ENCODE results near the gene ATP7B.

ATP7B gene

GRCh38 chr13:51945149-51945548 is 66.1 kb downstream of the ATP7B start:
- no peak for DNase-seq

- no peak for DNase-seq
Measured at GRCh38 chr13:51944428-51944827, 66.8 kb downstream of the ATP7B start.

- DNase-seq = no peak
Measured at GRCh38 chr13:51943721-51944120, 67.5 kb downstream of the ATP7B start.

GRCh38 chr13:51942189-51942588 is 69.1 kb downstream of the ATP7B start:
- no peak for DNase-seq

GRCh38 chr13:51938454-51938853 is 72.8 kb downstream of the ATP7B start:
- DNase-seq = no peak

- DNase-seq = no peak
Measured at GRCh38 chr13:51937320-51938290, 73.6 kb downstream of the ATP7B start.

- peak; percentile 3 for DNase-seq
Measured at GRCh38 chr13:51935326-51936171, 75.7 kb downstream of the ATP7B start.

GRCh38 chr13:51934461-51935087 is 76.7 kb downstream of the ATP7B start:
- no peak for DNase-seq

GRCh38 chr13:51933466-51934058 is 77.7 kb downstream of the ATP7B start:
- DNase-seq = no peak

- DNase-seq = no peak
Measured at GRCh38 chr13:51932231-51932630, 79.0 kb downstream of the ATP7B start.

GRCh38 chr13:51931606-51932005 is 79.6 kb downstream of the ATP7B start:
- DNase-seq = no peak

- DNase-seq = no peak
Measured at GRCh38 chr13:51929699-51930098, 81.6 kb downstream of the ATP7B start.

GRCh38 chr13:51928231-51928630 is 83.0 kb downstream of the ATP7B start:
- no peak for DNase-seq

GRCh38 chr13:51927129-51927528 is 84.1 kb downstream of the ATP7B start:
- DNase-seq = no peak

- no peak for DNase-seq
Measured at GRCh38 chr13:51926528-51926885, 84.7 kb downstream of the ATP7B start.

- DNase-seq = no peak
Measured at GRCh38 chr13:51925865-51926527, 85.3 kb downstream of the ATP7B start.

GRCh38 chr13:51924756-51925544 is 86.3 kb downstream of the ATP7B start:
- no peak for DNase-seq

- DNase-seq = no peak
Measured at GRCh38 chr13:51923983-51924539, 87.2 kb downstream of the ATP7B start.

GRCh38 chr13:51922771-51923480 is 88.3 kb downstream of the ATP7B start:
- DNase-seq = no peak

Measured in fibroblast of skin of scalp (primary cell).